Esophagus squamous epithelium (tissue), 4 donors: ENCODE data around the gene NRIP1.

Source experiments
- POLR2A ChIP-seq, 4 donors: fragments of 450-650 bp; IDR thresholded peaks; one replicate each; pipeline ENCODE4 v1.6.1; 2017; ENCODE audit warnings: antibody characterized with exemption in 4 of 4, mild to moderate bottlenecking in 4 of 4, moderate library complexity in 3 of 4
- TF ChIP-seq, protein P1 (sequence below), 6 experiments: fragments of 450-650 bp in 4 of 6; fragments of 200-600 bp in 2 of 6; sonication (generic) in 2 of 6; IDR thresholded peaks; one replicate each; pipeline ENCODE4 v1.5.1; 2016 to 2019; ENCODE audit warnings: antibody characterized with exemption in 6 of 6, mild to moderate bottlenecking in 4 of 6, moderate library complexity in 4 of 6

DNA sequence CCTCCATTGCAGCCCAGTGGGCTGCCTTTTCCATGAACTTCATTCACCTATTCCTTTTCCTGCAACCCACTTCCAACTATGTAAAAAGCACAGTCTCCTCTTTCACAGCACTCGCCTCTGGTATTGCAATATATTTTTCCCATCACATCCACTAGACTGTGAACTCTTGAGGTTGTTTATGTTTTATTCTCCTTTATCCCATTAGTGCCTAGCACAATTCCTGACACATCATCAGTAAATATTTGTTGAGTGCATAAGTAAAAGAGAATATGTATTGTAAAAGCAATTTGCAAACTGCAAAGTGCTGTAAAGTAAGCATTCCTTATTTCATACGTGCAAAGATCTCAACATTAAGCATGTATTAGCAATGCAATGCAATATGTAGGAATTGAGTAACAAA, 27.9 kb upstream of the NRIP1 start:
- TF ChIP-seq, protein P1, sequence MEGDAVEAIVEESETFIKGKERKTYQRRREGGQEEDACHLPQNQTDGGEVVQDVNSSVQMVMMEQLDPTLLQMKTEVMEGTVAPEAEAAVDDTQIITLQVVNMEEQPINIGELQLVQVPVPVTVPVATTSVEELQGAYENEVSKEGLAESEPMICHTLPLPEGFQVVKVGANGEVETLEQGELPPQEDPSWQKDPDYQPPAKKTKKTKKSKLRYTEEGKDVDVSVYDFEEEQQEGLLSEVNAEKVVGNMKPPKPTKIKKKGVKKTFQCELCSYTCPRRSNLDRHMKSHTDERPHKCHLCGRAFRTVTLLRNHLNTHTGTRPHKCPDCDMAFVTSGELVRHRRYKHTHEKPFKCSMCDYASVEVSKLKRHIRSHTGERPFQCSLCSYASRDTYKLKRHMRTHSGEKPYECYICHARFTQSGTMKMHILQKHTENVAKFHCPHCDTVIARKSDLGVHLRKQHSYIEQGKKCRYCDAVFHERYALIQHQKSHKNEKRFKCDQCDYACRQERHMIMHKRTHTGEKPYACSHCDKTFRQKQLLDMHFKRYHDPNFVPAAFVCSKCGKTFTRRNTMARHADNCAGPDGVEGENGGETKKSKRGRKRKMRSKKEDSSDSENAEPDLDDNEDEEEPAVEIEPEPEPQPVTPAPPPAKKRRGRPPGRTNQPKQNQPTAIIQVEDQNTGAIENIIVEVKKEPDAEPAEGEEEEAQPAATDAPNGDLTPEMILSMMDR (IDR thresholded peaks at IDR 0.05) = no peak
- TF ChIP-seq POLR2A (IDR thresholded peaks at IDR 0.05) = no peak
